Measurements from ENCODE around the gene ANKS3. TPM values are rescaled to one million over a fixed set of nuclear protein-coding genes. Genes with fewer than 3 reads are reported as not detected.

Gene ANKS3
- total and polyA plus RNA-seq, 10 of the 15 experiments (the other 5 are each of a cell fraction or from before 2014, with no cell fraction given): 0.29 to 14.2 (median 8.5) TPM

DNA sequence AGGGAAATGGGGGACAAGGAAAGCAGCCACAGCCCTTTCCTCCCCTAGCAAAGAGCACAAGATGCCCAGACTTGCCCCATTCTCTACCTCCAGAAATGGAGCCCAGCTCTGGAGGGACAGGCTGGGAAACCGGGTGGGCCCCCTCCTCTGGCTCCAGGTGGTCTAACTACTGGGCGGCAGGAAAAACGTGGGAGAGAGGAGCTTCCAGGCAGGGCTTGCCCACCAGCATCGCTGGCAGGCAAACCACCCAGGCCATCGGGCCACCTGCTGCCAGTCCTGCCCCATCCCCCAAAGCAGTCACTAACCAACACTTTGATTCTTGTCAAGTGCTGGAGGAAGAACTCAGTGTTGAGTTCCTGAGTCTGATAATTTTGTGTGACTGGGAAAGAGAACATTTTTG lies 15.6 kb downstream of the ANKS3 start (continued):
- no peak for TF ChIP-seq BACH1 (IDR thresholded peaks at IDR 0.05; ENCODE audit: borderline replicate concordance)

DNA sequence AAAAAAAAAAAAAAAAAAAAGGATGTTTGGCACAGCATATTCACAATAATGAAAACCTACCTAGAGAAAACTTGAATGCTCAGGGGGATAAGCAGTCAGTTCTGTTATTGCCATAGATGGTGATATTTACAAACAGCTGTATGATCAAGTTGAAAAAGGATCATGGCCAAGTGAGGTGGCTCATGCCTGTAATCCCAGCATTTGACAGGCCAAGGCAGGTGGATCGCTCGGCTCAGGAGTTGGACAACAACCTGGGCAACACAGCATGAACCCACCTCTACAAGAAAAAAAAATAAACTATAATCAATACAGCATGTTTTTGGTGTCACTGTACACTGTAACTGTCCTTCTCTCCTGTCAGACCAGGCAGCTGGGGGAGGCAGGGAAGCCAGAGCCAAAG lies 19.1 kb downstream of the ANKS3 start:
- no peak for TF ChIP-seq ZNF384 (IDR thresholded peaks at IDR 0.05; ENCODE audit: borderline replicate concordance, low read depth, low read length)
- TF ChIP-seq HCFC1 (IDR thresholded peaks at IDR 0.05; ENCODE audit: low read length): no peak
- RAD21 ChIA-PET (ENCODE audit: unreplicated experiment): no interaction called here
- no peak for ATAC-seq

DNA sequence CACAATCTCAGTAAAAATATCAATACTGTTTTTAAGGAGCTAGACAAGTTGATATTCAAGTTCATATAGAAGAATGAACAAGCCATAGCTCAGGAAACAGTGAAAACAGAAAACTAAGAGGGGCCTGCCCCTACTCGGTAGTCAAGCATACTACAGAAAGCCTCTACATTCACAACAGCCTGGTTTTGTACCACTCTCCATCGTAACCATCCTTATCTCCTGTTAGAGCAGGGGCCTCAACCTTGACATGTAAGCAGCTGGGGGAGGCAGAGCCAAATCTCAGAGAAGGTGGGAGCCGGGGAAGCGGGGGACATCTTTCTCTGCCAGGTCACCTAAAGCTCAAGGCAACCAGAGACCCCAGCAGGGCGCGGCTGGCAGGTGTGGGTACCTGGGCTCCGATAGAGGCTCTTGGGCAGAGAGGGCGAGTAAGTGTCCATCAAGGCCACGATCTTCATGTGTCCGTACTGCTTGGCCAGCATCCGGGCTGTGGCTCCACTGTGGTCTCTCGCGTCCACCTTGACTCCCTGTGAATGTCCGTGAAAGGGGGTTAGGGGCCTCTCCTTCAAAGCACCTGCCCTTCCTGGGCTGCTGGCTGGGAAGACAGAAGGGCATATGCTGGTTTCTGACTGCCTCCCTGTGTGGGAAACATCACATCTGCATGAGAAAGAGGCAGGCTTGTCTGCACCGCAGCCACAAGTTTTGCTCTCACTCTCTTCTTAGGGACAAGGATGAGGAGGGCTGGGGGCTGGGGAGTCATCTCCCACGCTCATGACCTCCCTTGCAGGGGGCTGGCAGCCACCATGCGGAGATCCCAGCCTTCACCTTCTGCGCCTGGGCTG lies 20.2 kb downstream of the ANKS3 start:
- Histone ChIP-seq H4K20me1 (ENCODE audit: control insufficient read depth, insufficient read depth) (no peaks in the 10 kb centered on the region), H3K4me1 (ENCODE audit: control insufficient read depth, insufficient read depth, low read length) (peaks cover 6% of the 10 kb centered on the region; the same call in 1 of the 2 replicates), H2AFZ (ENCODE audit: control insufficient read depth, low read depth, low read length) (no peak overlapping the region), H3K27ac (ENCODE audit: control insufficient read depth, insufficient read depth) (no peak overlapping the region), H3K36me3 (ENCODE audit: control insufficient read depth in 2 of 2, insufficient read depth in 2 of 2, low read length in 1 of 2) (peaks cover 0 to 4% of the 10 kb centered on the region in 2 experiments; a peak in 3 of 4 replicates), H3K27me3 (replicated peaks in 1 of 2; ENCODE audit: control insufficient read depth in 2 of 2, insufficient read depth in 2 of 2, low read length in 1 of 2) (no peaks in the 10 kb centered on the region), H3K4me3 (no peak overlapping the region), H3K4me2 (ENCODE audit: control insufficient read depth, insufficient read depth) (no peak overlapping the region), H3K9ac (ENCODE audit: control insufficient read depth, insufficient read depth, low read length) (no peak overlapping the region), H3K9me3 (replicated peaks; ENCODE audit: control insufficient read depth, insufficient read depth, low read length) (no peaks in the 10 kb centered on the region), H3K79me2 (ENCODE audit: control insufficient read depth, insufficient read depth, low read length) (no peaks in the 10 kb centered on the region)
- in situ Hi-C loops (cut with MboI) (no loop called here), intact Hi-C loops (cut with micrococcal nuclease; ENCODE audit: unreplicated experiment) (no loop called here)
- ChIA-PET SMC1A (ENCODE audit: uncharacterized antibody, unreplicated experiment) (interaction anchor here (1.1 kb wide), 1 partner anchor 9 kb away, joined by 3 read pairs; no protein-coding TSS in a partner anchor), CTCF (no interaction called here), RAD21 (ENCODE audit: unreplicated experiment) (no interaction called here), POLR2A (interaction anchor here (0.6 kb wide), 1 partner anchor 132 kb away, joined by 3 read pairs; no protein-coding TSS in a partner anchor)
- 89% methylated on average over 18 of the region's 18 CpGs for WGBS (ENCODE audit: insufficient coverage, insufficient replicate concordance, low lambda C conversion rate, missing lambda C conversion rate)
- ATAC-seq (no peak), DNase-seq (ENCODE audit: low read depth, low spot score) (no peak), FAIRE-seq (no peak)
- no TSS peak for BruUV-seq (replicated peaks)
- no peak for TF ChIP-seq SUPT20H (IDR thresholded peaks at IDR 0.05; ENCODE audit: borderline replicate concordance, control insufficient read depth, low read depth, low read length)
- no peak for TF ChIP-seq NR2C2 (IDR thresholded peaks at IDR 0.05; ENCODE audit: borderline replicate concordance, control insufficient read depth, insufficient read length, low read depth)
- no peak for TF ChIP-seq TCF7 (IDR thresholded peaks at IDR 0.05; ENCODE audit: borderline replicate concordance)
- TF ChIP-seq RBBP5 (conservative IDR thresholded peaks at IDR 0.05): no peak
- TF ChIP-seq FOS (IDR thresholded peaks at IDR 0.05; ENCODE audit: borderline replicate concordance, extremely low read depth, insufficient read length): no peak
- TF ChIP-seq, protein P1, sequence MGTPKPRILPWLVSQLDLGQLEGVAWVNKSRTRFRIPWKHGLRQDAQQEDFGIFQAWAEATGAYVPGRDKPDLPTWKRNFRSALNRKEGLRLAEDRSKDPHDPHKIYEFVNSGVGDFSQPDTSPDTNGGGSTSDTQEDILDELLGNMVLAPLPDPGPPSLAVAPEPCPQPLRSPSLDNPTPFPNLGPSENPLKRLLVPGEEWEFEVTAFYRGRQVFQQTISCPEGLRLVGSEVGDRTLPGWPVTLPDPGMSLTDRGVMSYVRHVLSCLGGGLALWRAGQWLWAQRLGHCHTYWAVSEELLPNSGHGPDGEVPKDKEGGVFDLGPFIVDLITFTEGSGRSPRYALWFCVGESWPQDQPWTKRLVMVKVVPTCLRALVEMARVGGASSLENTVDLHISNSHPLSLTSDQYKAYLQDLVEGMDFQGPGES (IDR thresholded peaks at IDR 0.05): no peak
- no peak for TF ChIP-seq WRNIP1 (IDR thresholded peaks at IDR 0.05; ENCODE audit: borderline replicate concordance, low read depth, low read length)
- no peak for TF ChIP-seq KAT2A (conservative IDR thresholded peaks at IDR 0.05; ENCODE audit: control insufficient read depth, low read depth, low read length)
- TF ChIP-seq HDGF (IDR thresholded peaks at IDR 0.05): no peak
- TF ChIP-seq CBX3 (IDR thresholded peaks at IDR 0.05; ENCODE audit: borderline replicate concordance, low read depth): no peak
- TF ChIP-seq NFYB (IDR thresholded peaks at IDR 0.05; ENCODE audit: insufficient read depth, low read depth, low read length): no peak

More for the DNA sequence above, 19.1 kb downstream of the ANKS3 start:
- intact Hi-C loops (cut with micrococcal nuclease; ENCODE audit: unreplicated experiment): no loop called here
- Histone ChIP-seq H4K20me1 (ENCODE audit: control insufficient read depth, insufficient read depth) (no peaks in the 10 kb centered on the region), H3K4me3 (no peak overlapping the region), H2AFZ (ENCODE audit: control insufficient read depth, low read depth, low read length) (no peak overlapping the region), H3K27ac (ENCODE audit: control insufficient read depth, insufficient read depth) (no peak overlapping the region), H3K79me2 (ENCODE audit: control insufficient read depth, insufficient read depth, low read length) (no peaks in the 10 kb centered on the region), H3K4me1 (ENCODE audit: control insufficient read depth, insufficient read depth, low read length) (peaks cover 7% of the 10 kb centered on the region; the same call in 1 of the 2 replicates), H3K9ac (ENCODE audit: control insufficient read depth, insufficient read depth, low read length) (no peak overlapping the region), H3K36me3 (ENCODE audit: control insufficient read depth in 2 of 2, insufficient read depth in 2 of 2, low read length in 1 of 2) (peaks cover 0 to 4% of the 10 kb centered on the region in 2 experiments; a peak in 3 of 4 replicates), H3K4me2 (ENCODE audit: control insufficient read depth, insufficient read depth) (no peak overlapping the region), H3K27me3 (replicated peaks in 1 of 2; ENCODE audit: control insufficient read depth in 2 of 2, insufficient read depth in 2 of 2, low read length in 1 of 2) (no peaks in the 10 kb centered on the region), H3K9me3 (replicated peaks; ENCODE audit: control insufficient read depth, insufficient read depth, low read length) (no peaks in the 10 kb centered on the region)
- ChIA-PET SMC1A (ENCODE audit: uncharacterized antibody, unreplicated experiment) (no interaction called here), CTCF (no interaction called here), POLR2A (interaction anchor here (0.6 kb wide), 1 partner anchor 85 kb away, joined by 3 read pairs; no protein-coding TSS in a partner anchor)
- DNase-seq (ENCODE audit: low read depth, low spot score) (no peak), FAIRE-seq (no peak)
- no TSS peak for BruUV-seq (replicated peaks)
- WGBS (ENCODE audit: insufficient coverage, insufficient replicate concordance, low lambda C conversion rate, missing lambda C conversion rate): 97% methylated on average over 2 of the region's 2 CpGs
- in situ Hi-C loops (cut with MboI): no loop called here
